Breast epithelium (tissue), 4 donors: ENCODE measurements around the gene TNFSF9. TPM values are rescaled to one million over a fixed set of nuclear protein-coding genes. Genes with fewer than 3 reads are reported as not detected.

Experiments
- DNase-seq, 2 donors: peaks; one replicate each; pipeline ENCODE4 v3.0.0-alpha.2; 2019; ENCODE audit warnings: low spot score in 2 of 2
- H3K27ac ChIP-seq, 2 donors: fragments of 200-600 bp; sonication (generic) in 1 of 2; one replicate each; pipeline ENCODE4 v1.5.1; 2016 to 2019; ENCODE audit warnings: mild to moderate bottlenecking in 1 of 2
- H3K27me3 ChIP-seq, 2 donors: fragments of 200-600 bp; sonication (generic) in 1 of 2; one replicate each; pipeline versions ENCODE4 v1.5.1 to v1.6.0; 2017 to 2019; ENCODE audit warnings: control low read depth in 1 of 2, mild to moderate bottlenecking in 1 of 2
- H3K36me3 ChIP-seq: fragments of 200-600 bp; one replicate; pipeline ENCODE4 v1.5.1; 2019
- H3K4me1 ChIP-seq, 2 donors: fragments of 200-600 bp; sonication (generic); one replicate each; pipeline ENCODE4 v1.5.1; 2016 to 2019; ENCODE audit warnings: control low read depth in 1 of 2
- H3K4me3 ChIP-seq, 3 donors: fragments of 200-600 bp; sonication (generic); 1 replicate in 2 of 3; 2 replicates in 1 of 3; pipeline ENCODE4 v1.5.1; 2016 to 2019; ENCODE audit warnings: mild to moderate bottlenecking in 3 of 3, moderate library complexity in 2 of 3
- H3K9me3 ChIP-seq, 2 donors: fragments of 200-600 bp; sonication (generic) in 1 of 2; one replicate each; pipeline ENCODE4 v1.5.1; 2016 to 2019; ENCODE audit warnings: control low read depth in 1 of 2
- CTCF ChIP-seq, 3 donors: fragments of 450-650 bp; IDR thresholded peaks; one replicate each; pipeline ENCODE4 v1.5.1; 2016 to 2017; ENCODE audit warnings: antibody characterized with exemption in 3 of 3, mild to moderate bottlenecking in 3 of 3, moderate library complexity in 3 of 3
- POLR2A ChIP-seq: fragments of 450-650 bp; IDR thresholded peaks from one replicate; pipeline ENCODE4 v1.6.1; 2016; ENCODE audit warnings: antibody characterized with exemption, mild to moderate bottlenecking, moderate library complexity
- POLR2AphosphoS5 ChIP-seq, 3 donors: sonication (generic); formaldehyde crosslinking; IDR thresholded peaks; one replicate each; pipeline ENCODE4 v1.6.1; 2017; ENCODE audit warnings: antibody characterized with exemption in 3 of 3
- intact Hi-C: fragments of 100-400 bp; cut with DNase I; formaldehyde crosslinking; loops from one replicate; pipeline ENCODE4 v1.15.1; 2023; ENCODE audit warnings: low total_unique reads
- total RNA-seq, 3 donors: library from RNA; depleted of rRNA; stranded (reverse); fragments of >200 nt; gene quantifications; one replicate each; pipeline ENCODE4 v1.1.0, GENCODE V29; 2016

Gene TNFSF9
- total RNA-seq, 3 donors from 2014 or later = 0.33 to 1.6 (median 0.44) TPM

- intact Hi-C loops = no loop called here
Measured at GRCh38 chr19:6484831-6485230, 46.0 kb upstream of the TNFSF9 start.

GRCh38 chr19:6489278-6490061 is 41.4 kb upstream of the TNFSF9 start:
- Histone ChIP-seq H3K36me3 (no peaks in the 10 kb centered on the region), H3K27me3 (no peaks in the 10 kb centered on the region), H3K27ac (no peak overlapping the region), H3K4me1 (no peaks in the 10 kb centered on the region), H3K4me3 (peak overlapping the region in 1 of 3 donors; percentile 4), H3K9me3 (peaks cover 0 to 6% of the 10 kb centered on the region in 2 donors)
- no peak for TF ChIP-seq POLR2AphosphoS5 (IDR thresholded peaks at IDR 0.05)
- no peak for TF ChIP-seq CTCF (IDR thresholded peaks at IDR 0.05)
- no peak for TF ChIP-seq POLR2A
- intact Hi-C loops = no loop called here
- no peak for DNase-seq

More at GRCh38 chr19:6484831-6485230, 46.0 kb upstream of the TNFSF9 start:
- no peak for DNase-seq
- no peak overlapping the region for H3K27ac ChIP-seq
- no peaks in the 10 kb centered on the region for H3K27me3 ChIP-seq
- H3K4me3 ChIP-seq = no peak overlapping the region
- H3K9me3 ChIP-seq = no peaks in the 10 kb centered on the region
- no peaks in the 10 kb centered on the region for H3K36me3 ChIP-seq
- H3K4me1 ChIP-seq = no peaks in the 10 kb centered on the region
- TF ChIP-seq POLR2A (no peak), POLR2AphosphoS5 (IDR thresholded peaks at IDR 0.05) (no peak), CTCF (IDR thresholded peaks at IDR 0.05) (no peak)

GRCh38 chr19:6490134-6490533 is 40.7 kb upstream of the TNFSF9 start:
- H3K4me3 ChIP-seq = peak overlapping the region in 1 of 3 donors; percentile 4
- DNase-seq = no peak
- H3K9me3 ChIP-seq = peaks cover 0 to 6% of the 10 kb centered on the region in 2 donors
- intact Hi-C loops = no loop called here
- no peaks in the 10 kb centered on the region for H3K36me3 ChIP-seq
- H3K27ac ChIP-seq = no peak overlapping the region
- H3K27me3 ChIP-seq = no peaks in the 10 kb centered on the region
- TF ChIP-seq CTCF (IDR thresholded peaks at IDR 0.05) (no peak), POLR2A (no peak), POLR2AphosphoS5 (IDR thresholded peaks at IDR 0.05) (no peak)
- no peaks in the 10 kb centered on the region for H3K4me1 ChIP-seq

- H3K27me3 ChIP-seq = no peaks in the 10 kb centered on the region
- no peaks in the 10 kb centered on the region for H3K4me1 ChIP-seq
- no peaks in the 10 kb centered on the region for H3K36me3 ChIP-seq
- no peak overlapping the region for H3K27ac ChIP-seq
- TF ChIP-seq POLR2AphosphoS5 (IDR thresholded peaks at IDR 0.05) (no peak), POLR2A (no peak), CTCF (IDR thresholded peaks at IDR 0.05) (no peak)
- intact Hi-C loops = no loop called here
- no peak for DNase-seq
- H3K9me3 ChIP-seq = peaks cover 0 to 6% of the 10 kb centered on the region in 2 donors
- H3K4me3 ChIP-seq = no peak overlapping the region
Measured at GRCh38 chr19:6491802-6492592, 38.8 kb upstream of the TNFSF9 start.
